ENCODE measurements around the gene CLDN11.

- TF ChIP-seq CTCF (conservative IDR thresholded peaks at IDR 0.05 in 1 of 2, IDR thresholded peaks at IDR 0.05 in 1 of 2; ENCODE audit: extremely low read depth in 1 of 2, insufficient read depth in 1 of 2, low read depth in 1 of 2, low read length in 2 of 2) (no peak), EZH2 (IDR thresholded peaks at IDR 0.05; ENCODE audit: borderline replicate concordance, low read length) (no peak)
Measured at GRCh38 chr3:170437176-170437575, 18.5 kb downstream of the CLDN11 start.
